ENCODE results near the gene FNDC5. TPM values are rescaled to one million over a fixed set of nuclear protein-coding genes. Genes with fewer than 3 reads are reported as not detected.

The FNDC5 gene
- total RNA-seq, 1 donor from 2014 or later: 9.6 TPM

GRCh38 chr1:32896451-32896850, 25.7 kb upstream of the FNDC5 start:
- no peak for DNase-seq (ENCODE audit: low spot score)
- no peaks in the 10 kb centered on the region for H3K9me3 ChIP-seq (ENCODE audit: low read depth)
- H3K4me1 ChIP-seq: peaks cover 21% of the 10 kb centered on the region
- Mint-ChIP-seq H3K4me1 (peaks cover 20% of the 10 kb centered on the region), H3K27me3 (ENCODE audit: insufficient read depth, low read depth) (peaks cover 34% of the 10 kb centered on the region), H3K9me3 (no peaks in the 10 kb centered on the region), H3K36me3 (no peaks in the 10 kb centered on the region), H3K4me3 (no peak overlapping the region), H3K27ac (no peak overlapping the region)
- no peak overlapping the region for H3K9ac ChIP-seq
- H3K36me3 ChIP-seq: no peaks in the 10 kb centered on the region
- no peaks in the 10 kb centered on the region for H3K79me2 ChIP-seq (ENCODE audit: low read depth)
- peaks cover 14% of the 10 kb centered on the region for H4K20me1 ChIP-seq (ENCODE audit: low read depth)
- no peak overlapping the region for H3K4me3 ChIP-seq
- TF ChIP-seq EZH2phosphoT487 (IDR thresholded peaks at IDR 0.05) (no peak), EZH2 (IDR thresholded peaks at IDR 0.05) (no peak)
- TF ChIP-seq, protein P1, sequence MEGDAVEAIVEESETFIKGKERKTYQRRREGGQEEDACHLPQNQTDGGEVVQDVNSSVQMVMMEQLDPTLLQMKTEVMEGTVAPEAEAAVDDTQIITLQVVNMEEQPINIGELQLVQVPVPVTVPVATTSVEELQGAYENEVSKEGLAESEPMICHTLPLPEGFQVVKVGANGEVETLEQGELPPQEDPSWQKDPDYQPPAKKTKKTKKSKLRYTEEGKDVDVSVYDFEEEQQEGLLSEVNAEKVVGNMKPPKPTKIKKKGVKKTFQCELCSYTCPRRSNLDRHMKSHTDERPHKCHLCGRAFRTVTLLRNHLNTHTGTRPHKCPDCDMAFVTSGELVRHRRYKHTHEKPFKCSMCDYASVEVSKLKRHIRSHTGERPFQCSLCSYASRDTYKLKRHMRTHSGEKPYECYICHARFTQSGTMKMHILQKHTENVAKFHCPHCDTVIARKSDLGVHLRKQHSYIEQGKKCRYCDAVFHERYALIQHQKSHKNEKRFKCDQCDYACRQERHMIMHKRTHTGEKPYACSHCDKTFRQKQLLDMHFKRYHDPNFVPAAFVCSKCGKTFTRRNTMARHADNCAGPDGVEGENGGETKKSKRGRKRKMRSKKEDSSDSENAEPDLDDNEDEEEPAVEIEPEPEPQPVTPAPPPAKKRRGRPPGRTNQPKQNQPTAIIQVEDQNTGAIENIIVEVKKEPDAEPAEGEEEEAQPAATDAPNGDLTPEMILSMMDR (IDR thresholded peaks at IDR 0.05): no peak
- no peak overlapping the region for H2AFZ ChIP-seq (replicated peaks)
- H3K27me3 ChIP-seq: peaks cover 51% of the 10 kb centered on the region
- peaks cover 28% of the 10 kb centered on the region for H3F3A ChIP-seq (ENCODE audit: low read depth)
- no peak overlapping the region for H3K27ac ChIP-seq
- no peak overlapping the region for H3K4me2 ChIP-seq

DNA sequence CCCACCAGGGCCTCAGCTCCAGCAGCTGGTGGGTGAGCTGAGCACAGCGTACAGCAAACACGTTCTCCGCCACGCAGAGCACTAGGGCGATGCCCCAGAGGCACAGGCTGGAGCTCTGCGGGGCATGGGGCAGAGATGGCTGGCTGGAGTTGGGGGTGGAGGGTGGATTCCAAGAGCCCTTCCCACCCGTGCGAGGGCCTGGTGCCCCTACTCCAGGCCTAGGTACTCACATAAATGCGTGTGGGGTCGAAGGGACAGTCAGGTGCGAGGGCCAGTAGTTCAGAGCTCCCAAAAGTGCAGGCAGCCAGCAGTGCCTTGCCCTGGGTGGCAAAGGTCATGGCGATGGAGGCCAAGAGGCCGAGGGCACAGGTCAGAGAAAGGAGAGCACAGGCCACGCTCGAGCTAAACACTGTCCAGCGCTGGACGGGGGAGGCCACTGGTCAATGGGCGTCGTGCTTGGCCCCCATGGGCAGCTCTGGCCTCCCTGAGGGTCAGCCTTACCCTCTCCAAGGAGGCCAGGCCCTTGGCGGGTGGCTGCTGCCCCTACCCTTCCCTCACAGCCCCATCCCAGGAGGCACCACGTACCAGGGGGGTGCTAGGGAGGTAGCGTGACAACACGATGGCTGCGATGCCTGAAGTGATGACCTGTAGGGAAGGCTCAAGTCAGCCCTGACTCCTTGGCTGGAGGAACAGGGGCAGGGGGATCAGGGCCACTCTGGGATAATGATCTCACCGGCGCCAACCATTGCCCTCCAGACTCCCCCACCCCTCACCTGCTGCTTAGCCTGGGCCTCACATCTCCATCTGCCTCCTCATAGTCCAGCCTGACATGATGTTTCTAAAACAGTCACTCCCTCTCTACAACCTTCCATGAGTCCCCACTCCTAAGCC, 24.9 kb upstream of the FNDC5 start:
- Mint-ChIP-seq H3K27ac (peak overlapping the region; percentile 81), H3K9me3 (no peaks in the 10 kb centered on the region), H3K4me1 (peaks cover 22% of the 10 kb centered on the region), H3K27me3 (ENCODE audit: insufficient read depth, low read depth) (peaks cover 37% of the 10 kb centered on the region), H3K4me3 (peak overlapping the region; percentile 20), H3K36me3 (no peaks in the 10 kb centered on the region)
- Histone ChIP-seq H3K9ac (no peak overlapping the region), H3K4me3 (no peak overlapping the region), H3K9me3 (ENCODE audit: low read depth) (no peaks in the 10 kb centered on the region), H3K36me3 (no peaks in the 10 kb centered on the region), H3K4me1 (peaks cover 20% of the 10 kb centered on the region), H3K4me2 (no peak overlapping the region), H3K79me2 (ENCODE audit: low read depth) (no peaks in the 10 kb centered on the region), H2AFZ (replicated peaks) (no peak overlapping the region), H3K27me3 (peaks cover 47% of the 10 kb centered on the region), H3F3A (ENCODE audit: low read depth) (peaks cover 24% of the 10 kb centered on the region), H4K20me1 (ENCODE audit: low read depth) (peaks cover 19% of the 10 kb centered on the region), H3K27ac (no peak overlapping the region)
- no peak for DNase-seq (ENCODE audit: low spot score)
- TF ChIP-seq EZH2phosphoT487 (IDR thresholded peaks at IDR 0.05): no peak
- TF ChIP-seq EZH2 (IDR thresholded peaks at IDR 0.05): no peak
- TF ChIP-seq, protein P1 (IDR thresholded peaks at IDR 0.05): no peak

DNA sequence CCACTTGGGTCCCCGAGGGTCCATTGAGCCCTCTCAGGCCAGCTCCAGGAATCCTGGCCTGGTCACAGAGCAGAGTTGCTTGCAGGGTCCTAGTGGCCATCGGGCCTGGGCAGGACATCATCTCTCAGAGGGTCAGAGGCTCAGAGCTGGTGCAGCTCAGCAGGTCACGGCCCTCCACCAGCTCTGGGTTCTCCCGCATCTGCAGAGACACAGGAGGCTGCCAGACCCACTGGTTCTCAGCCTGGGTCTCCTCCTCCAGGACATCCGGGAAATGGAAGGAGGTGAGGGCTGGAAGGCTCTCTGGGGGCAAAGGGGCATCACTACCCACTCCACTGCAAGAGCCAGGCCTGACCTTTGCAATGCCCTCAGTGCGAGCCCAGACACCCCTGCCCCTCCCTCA, 24.0 kb upstream of the FNDC5 start:
- peak; percentile 38 for DNase-seq (ENCODE audit: low spot score)
- Histone ChIP-seq H3K4me1 (peaks cover 15% of the 10 kb centered on the region), H3K9me3 (ENCODE audit: low read depth) (no peaks in the 10 kb centered on the region), H2AFZ (replicated peaks) (no peak overlapping the region), H3K4me3 (peak overlapping the region; percentile 65), H3F3A (ENCODE audit: low read depth) (peaks cover 17% of the 10 kb centered on the region), H3K36me3 (no peaks in the 10 kb centered on the region), H3K27me3 (peaks cover 44% of the 10 kb centered on the region), H4K20me1 (ENCODE audit: low read depth) (peaks cover 25% of the 10 kb centered on the region), H3K79me2 (ENCODE audit: low read depth) (no peaks in the 10 kb centered on the region), H3K27ac (no peak overlapping the region), H3K4me2 (peak overlapping the region; percentile 82), H3K9ac (no peak overlapping the region)
- H3K36me3 Mint-ChIP-seq: no peaks in the 10 kb centered on the region
- H3K4me3 Mint-ChIP-seq: peak overlapping the region; percentile 50
- peaks cover 20% of the 10 kb centered on the region for H3K4me1 Mint-ChIP-seq
- H3K27me3 Mint-ChIP-seq (ENCODE audit: insufficient read depth, low read depth): peaks cover 31% of the 10 kb centered on the region
- TF ChIP-seq, protein P1 (IDR thresholded peaks at IDR 0.05): no peak
- no peak for TF ChIP-seq EZH2phosphoT487 (IDR thresholded peaks at IDR 0.05)
- TF ChIP-seq EZH2 (IDR thresholded peaks at IDR 0.05): no peak
- H3K27ac Mint-ChIP-seq: no peak overlapping the region
- H3K9me3 Mint-ChIP-seq: no peaks in the 10 kb centered on the region
